HepG2 (cell line): ENCODE results near the gene MZT1. TPM values are rescaled to one million over a fixed set of nuclear protein-coding genes. Genes with fewer than 3 reads are reported as not detected.

Experiments used
- BCL3 ChIP-seq: sonication (generic); formaldehyde crosslinking; IDR thresholded peaks from 2 replicates; pipeline ENCODE4 v1.5.1; 2020; ENCODE audit warnings: mild to moderate bottlenecking, missing genetic modification reagents, moderate library complexity
- BORCS8-MEF2B ChIP-seq: sonication (generic); formaldehyde crosslinking; IDR thresholded peaks from 2 replicates; pipeline ENCODE4 v1.8.0; 2022; ENCODE audit warnings: mild to moderate bottlenecking, missing genetic modification reagents
- FOXJ3 ChIP-seq: sonication (generic); formaldehyde crosslinking; IDR thresholded peaks from 2 replicates; pipeline ENCODE4 v1.4.0; 2020; ENCODE audit warnings: missing genetic modification reagents, mild to moderate bottlenecking, borderline replicate concordance
- FOXK1 ChIP-seq: sonication (generic); formaldehyde crosslinking; IDR thresholded peaks from 2 replicates; pipeline ENCODE4 v1.4.0; 2020; ENCODE audit warnings: low read depth, missing genetic modification reagents, borderline replicate concordance
- FOXK2 ChIP-seq: fragments of 450-650 bp; IDR thresholded peaks from 2 replicates; pipeline ENCODE4 v1.6.1; 2016
- HMGXB3 ChIP-seq: sonication (generic); formaldehyde crosslinking; IDR thresholded peaks from 2 replicates; pipeline ENCODE4 v1.4.0; 2020; ENCODE audit warnings: missing genetic modification reagents, borderline replicate concordance
- HNF4A ChIP-seq: sonication (generic); formaldehyde crosslinking; IDR thresholded peaks from 2 replicates; pipeline ENCODE4 v1.4.0; 2020; ENCODE audit warnings: missing genetic modification reagents
- HOMEZ ChIP-seq: IDR thresholded peaks from 2 replicates; pipeline ENCODE4 v1.6.1; 2016; ENCODE audit warnings: low read depth
- KDM5B ChIP-seq: sonication (generic); formaldehyde crosslinking; IDR thresholded peaks from 2 replicates; pipeline ENCODE4 v1.4.0; 2020; ENCODE audit warnings: missing genetic modification reagents, mild to moderate bottlenecking, borderline replicate concordance
- KLF6 ChIP-seq: IDR thresholded peaks from 2 replicates; pipeline ENCODE4 v1.8.0; 2016; ENCODE audit warnings: missing biosample characterization, missing genetic modification reagents
- NAIF1 ChIP-seq: sonication (generic); formaldehyde crosslinking; IDR thresholded peaks from 2 replicates; pipeline ENCODE4 v1.5.0; 2020; ENCODE audit warnings: mild to moderate bottlenecking, missing genetic modification reagents, borderline replicate concordance
- PBX2 ChIP-seq: IDR thresholded peaks from 2 replicates; pipeline ENCODE4 v1.6.1; 2016; ENCODE audit warnings: control low read depth
- PLRG1 ChIP-seq: fragments of 450-650 bp; conservative IDR thresholded peaks from 2 replicates; pipeline ENCODE4 v1.6.1; 2016
- RFXANK ChIP-seq: IDR thresholded peaks from 2 replicates; pipeline ENCODE4 v1.6.1; 2016
- ZFP90 ChIP-seq: sonication (generic); formaldehyde crosslinking; IDR thresholded peaks from 2 replicates; pipeline ENCODE4 v1.8.0; 2022; ENCODE audit warnings: missing genetic modification reagents, mild to moderate bottlenecking, inconsistent platforms, borderline replicate concordance
- ZNF136 ChIP-seq: sonication (generic); formaldehyde crosslinking; IDR thresholded peaks from 2 replicates; pipeline ENCODE4 v1.8.1; 2022; ENCODE audit warnings: low read depth, mild to moderate bottlenecking, moderate library complexity, missing genetic modification reagents
- ZNF207 ChIP-seq: fragments of 450-650 bp; IDR thresholded peaks from 2 replicates; pipeline ENCODE4 v1.6.1; 2016; ENCODE audit warnings: antibody characterized with exemption, borderline replicate concordance
- ZNF7 ChIP-seq: IDR thresholded peaks from 2 replicates; pipeline ENCODE4 v1.6.1; 2016; ENCODE audit warnings: missing biosample characterization, missing genetic modification reagents
- ZNF83 ChIP-seq: sonication (generic); formaldehyde crosslinking; IDR thresholded peaks from 2 replicates; pipeline ENCODE4 v1.4.0; 2020; ENCODE audit warnings: missing genetic modification reagents, mild to moderate bottlenecking, borderline replicate concordance
- polyA plus RNA-seq, 8 experiments: library from polyadenylated mRNA; depleted of rRNA in 3 of 8; stranded (reverse) in 7 of 8; unstranded in 1 of 8; fragments of >200 nt; fragmentation: Illumina TruSeq in 4 of 8; extraction: Trizol in 4 of 8; gene quantifications; 2 replicates each; pipeline versions ENCODE4 v1.2.1 to v1.2.3, GENCODE V29; 2011 to 2016; ENCODE audit warnings: low read depth in 4 of 8, missing spikeins in 1 of 8, mixed read lengths in 1 of 8; ENCODE audit not compliant: insufficient read depth in 1 of 8
- total RNA-seq, 5 experiments: library from RNA; depleted of rRNA; stranded (reverse); fragments of >200 nt; fragmentation: Illumina TruSeq; extraction: Trizol; gene quantifications; 2 replicates each; pipeline ENCODE4 v1.2.3, GENCODE V29; 2016; ENCODE audit warnings: low read depth in 1 of 5

MZT1 gene
- total and polyA plus RNA-seq, 2 of the 13 experiments (the other 11 are each of a cell fraction or from before 2014, with no cell fraction given) = 11.7 to 17.2 TPM

- TF ChIP-seq HMGXB3 (CRISPR knock-in tag) (peak; percentile 87), NAIF1 (peak; percentile 70; the same call in 1 of the 2 replicates), ZNF207 (no peak), ZNF136 (CRISPR knock-in tag) (peak; percentile 88; the same call in 1 of the 2 replicates), FOXK2 (peak; percentile 53; the same call in 1 of the 2 replicates), KLF6 (CRISPR knock-in tag) (peak; percentile 81), ZFP90 (peak; percentile 74), PBX2 (CRISPR knock-in tag) (no peak), FOXJ3 (no peak), FOXK1 (CRISPR knock-in tag) (peak; percentile 42; the same call in 1 of the 2 replicates), PLRG1 (no peak), BORCS8-MEF2B (CRISPR knock-in tag) (peak; percentile 100), HNF4A (CRISPR knock-in tag) (no peak; the same call in 1 of the 2 replicates), ZNF7 (CRISPR knock-in tag) (no peak), RFXANK (no peak), KDM5B (CRISPR knock-in tag) (peak; percentile 83), BCL3 (peak; percentile 38; the same call in 1 of the 2 replicates), ZNF83 (no peak), HOMEZ (CRISPR knock-in tag) (peak; percentile 85)
Measured at GRCh38 chr13:72727417-72728289, at the start of gene MZT1, which contains the start of gene BORA (continued).
